Measurements from ENCODE around the gene CEBPA.

DNA sequence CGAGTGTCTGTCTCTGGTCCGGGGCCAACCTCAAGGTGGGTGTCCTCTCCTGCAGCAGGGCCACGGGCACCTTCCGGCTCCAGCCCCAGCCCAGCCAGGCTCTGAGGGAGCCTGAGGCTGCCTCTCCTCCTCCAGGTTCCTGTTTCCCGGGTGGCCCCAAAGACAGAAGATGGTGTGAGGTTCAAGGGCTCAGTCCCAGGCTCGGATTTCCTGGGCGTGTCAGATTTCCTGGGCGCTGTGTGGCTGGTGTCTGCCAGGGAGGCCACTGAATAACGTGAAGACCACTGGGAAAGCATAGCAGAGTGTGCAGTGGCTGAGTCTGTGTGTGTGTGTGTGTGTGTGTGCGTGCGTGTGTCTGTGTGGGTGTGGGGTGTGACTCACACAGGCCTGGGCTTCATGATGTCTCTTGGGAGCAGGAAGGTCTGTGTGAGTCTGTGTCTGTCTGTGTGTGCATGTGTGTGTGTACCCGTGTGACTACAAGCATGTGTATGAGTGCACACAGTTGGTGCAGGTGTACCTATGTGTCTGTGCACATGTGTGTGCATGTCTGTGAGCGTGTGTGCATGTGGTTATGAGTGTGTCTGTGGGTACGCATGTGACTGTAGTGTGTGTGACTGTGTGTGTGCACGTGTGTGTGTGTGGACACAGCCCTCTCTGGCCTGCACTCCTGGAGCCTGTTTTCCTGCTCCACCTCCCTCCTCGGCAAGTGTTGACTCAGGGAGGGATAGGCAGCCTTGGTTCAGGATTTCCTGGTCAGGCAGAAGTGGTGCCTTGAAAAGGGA is 28.3 kb downstream of the CEBPA start:
- TF ChIP-seq, protein P1, sequence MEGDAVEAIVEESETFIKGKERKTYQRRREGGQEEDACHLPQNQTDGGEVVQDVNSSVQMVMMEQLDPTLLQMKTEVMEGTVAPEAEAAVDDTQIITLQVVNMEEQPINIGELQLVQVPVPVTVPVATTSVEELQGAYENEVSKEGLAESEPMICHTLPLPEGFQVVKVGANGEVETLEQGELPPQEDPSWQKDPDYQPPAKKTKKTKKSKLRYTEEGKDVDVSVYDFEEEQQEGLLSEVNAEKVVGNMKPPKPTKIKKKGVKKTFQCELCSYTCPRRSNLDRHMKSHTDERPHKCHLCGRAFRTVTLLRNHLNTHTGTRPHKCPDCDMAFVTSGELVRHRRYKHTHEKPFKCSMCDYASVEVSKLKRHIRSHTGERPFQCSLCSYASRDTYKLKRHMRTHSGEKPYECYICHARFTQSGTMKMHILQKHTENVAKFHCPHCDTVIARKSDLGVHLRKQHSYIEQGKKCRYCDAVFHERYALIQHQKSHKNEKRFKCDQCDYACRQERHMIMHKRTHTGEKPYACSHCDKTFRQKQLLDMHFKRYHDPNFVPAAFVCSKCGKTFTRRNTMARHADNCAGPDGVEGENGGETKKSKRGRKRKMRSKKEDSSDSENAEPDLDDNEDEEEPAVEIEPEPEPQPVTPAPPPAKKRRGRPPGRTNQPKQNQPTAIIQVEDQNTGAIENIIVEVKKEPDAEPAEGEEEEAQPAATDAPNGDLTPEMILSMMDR (conservative IDR thresholded peaks at IDR 0.05; ENCODE audit: low read length) = no peak
- TF ChIP-seq EZH2phosphoT487 (IDR thresholded peaks at IDR 0.05; ENCODE audit: borderline replicate concordance, low read depth, low read length) = no peak

All from OCI-LY7 (cell line).